ENCODE results near the gene NR1D1. TPM values are rescaled to one million over a fixed set of nuclear protein-coding genes. Genes with fewer than 3 reads are reported as not detected.

Gene NR1D1
- total RNA-seq, 1 donor from 2014 or later, result 10.8 TPM

- peak; percentile 94 for DNase-seq (ENCODE audit: low read depth)
These were observed 2.2 kb downstream of the NR1D1 start for GRCh38 chr17:40097931-40098845.

- DNase-seq (ENCODE audit: low read depth), result no peak
These were observed 3.3 kb downstream of the NR1D1 start for GRCh38 chr17:40097087-40097486.

GRCh38 chr17:40095944-40096791, 4.2 kb downstream of the NR1D1 start:
- no peak for DNase-seq (ENCODE audit: low read depth)

- peak; percentile 47 for DNase-seq (ENCODE audit: low read depth)
These were observed 4.9 kb downstream of the NR1D1 start for GRCh38 chr17:40095351-40095943.

GRCh38 chr17:40094874-40095273, 5.5 kb downstream of the NR1D1 start:
- no peak for DNase-seq (ENCODE audit: low read depth)

GRCh38 chr17:40093580-40094201, 6.7 kb downstream of the NR1D1 start:
- DNase-seq (ENCODE audit: low read depth), result peak; percentile 77

- DNase-seq (ENCODE audit: low read depth), result no peak
These were observed 7.3 kb downstream of the NR1D1 start for GRCh38 chr17:40093005-40093579.

GRCh38 chr17:40092581-40092980, 7.8 kb downstream of the NR1D1 start:
- peak; percentile 74 for DNase-seq (ENCODE audit: low read depth)

- peak; percentile 83 for DNase-seq (ENCODE audit: low read depth)
These were observed 8.5 kb downstream of the NR1D1 start for GRCh38 chr17:40091691-40092397.

- no peak for DNase-seq (ENCODE audit: low read depth)
These were observed 9.9 kb downstream of the NR1D1 start for GRCh38 chr17:40090237-40091119.

GRCh38 chr17:40089077-40089895, 11.1 kb downstream of the NR1D1 start:
- no peak for DNase-seq (ENCODE audit: low read depth)

- no peak for DNase-seq (ENCODE audit: low read depth)
These were observed 12.3 kb downstream of the NR1D1 start for GRCh38 chr17:40087903-40088718.

- no peak for DNase-seq (ENCODE audit: low read depth)
These were observed 13.2 kb downstream of the NR1D1 start for GRCh38 chr17:40087049-40087794.

- peak; percentile 65 for DNase-seq (ENCODE audit: low read depth)
These were observed 14.0 kb downstream of the NR1D1 start for GRCh38 chr17:40086150-40087044.

- no peak for DNase-seq (ENCODE audit: low read depth)
These were observed 15.9 kb downstream of the NR1D1 start for GRCh38 chr17:40084477-40084876.

- DNase-seq (ENCODE audit: low read depth), result no peak
These were observed 20.8 kb downstream of the NR1D1 start for GRCh38 chr17:40079545-40079944.

All from myocyte (in vitro differentiated cells).